Measurements from ENCODE around the gene SPACA6. TPM values are rescaled to one million over a fixed set of nuclear protein-coding genes. Genes with fewer than 3 reads are reported as not detected.

SPACA6 gene
- total and polyA plus RNA-seq, 9 of the 15 experiments (the other 6 are each of a cell fraction or from before 2014, with no cell fraction given) = 1.3 to 17.3 (median 6.2) TPM

GRCh38 chr19:51702103-51702824 is 9.1 kb downstream of the SPACA6 start (continued):
- TF ChIP-seq ZBTB33 (CRISPR knock-in tag; IDR thresholded peaks at IDR 0.05) (no peak), HMG20A (CRISPR knock-in tag; conservative IDR thresholded peaks at IDR 0.05) (no peak), TFAM (CRISPR knock-in tag; conservative IDR thresholded peaks at IDR 0.05) (no peak), ZNF384 (IDR thresholded peaks at IDR 0.05; ENCODE audit: low read depth, low read length) (no peak), BRF1 (IDR thresholded peaks at IDR 0.05; ENCODE audit: borderline replicate concordance, extremely low read depth, insufficient read length) (no peak), ZBTB34 (CRISPR knock-in tag; IDR thresholded peaks at IDR 0.05) (no peak), ETS2 (tag; IDR thresholded peaks at IDR 0.05; ENCODE audit: borderline replicate concordance, poor library complexity, severe bottlenecking) (no peak), MAFG (tag; conservative IDR thresholded peaks at IDR 0.05) (no peak), ZNF263 (CRISPR knock-in tag; IDR thresholded peaks at IDR 0.05; ENCODE audit: borderline replicate concordance) (peak; percentile 8; the same call in 1 of the 2 replicates), HNRNPK (IDR thresholded peaks at IDR 0.05; ENCODE audit: low read depth, low read length, poor library complexity, severe bottlenecking) (no peak), MTA1 (IDR thresholded peaks at IDR 0.05; ENCODE audit: borderline replicate concordance) (no peak), ETV6 (IDR thresholded peaks at IDR 0.05; ENCODE audit: borderline replicate concordance in 1 of 2, low read depth in 2 of 2, low read length in 1 of 2) (no peak), ETV6 (CRISPR knock-in tag; IDR thresholded peaks at IDR 0.05; ENCODE audit: borderline replicate concordance) (no peak), SRSF9 (IDR thresholded peaks at IDR 0.05; ENCODE audit: borderline replicate concordance, low read depth, low read length) (no peak), BMI1 (IDR thresholded peaks at IDR 0.05; ENCODE audit: low read length) (no peak), ZNF280A (IDR thresholded peaks at IDR 0.05; ENCODE audit: low read depth, partially characterized antibody) (no peak), RB1 (IDR thresholded peaks at IDR 0.05; ENCODE audit: low read depth) (no peak), IRF9 (tag; IDR thresholded peaks at IDR 0.05) (no peak), KAT8 (IDR thresholded peaks at IDR 0.05; ENCODE audit: low read depth) (no peak), ID3 (CRISPR knock-in tag; IDR thresholded peaks at IDR 0.05) (no peak), ID3 (tag; IDR thresholded peaks at IDR 0.05) (no peak), TBP (optimal IDR thresholded peaks at IDR 0.05; ENCODE audit: low read depth, low read length) (peak; percentile 54)
